GM18505 (cell line): ENCODE data around the gene LTB4R.

Experiments
- ATAC-seq: cut with Tn5 transposase; IDR thresholded peaks from one replicate; pipeline ENCODE4 v1.9.1; 2021; ENCODE audit not compliant: unreplicated experiment
- POLR2A ChIP-seq: IDR thresholded peaks from 4 replicates; pipeline ENCODE4 v1.6.1; 2011; ENCODE audit warnings: borderline replicate concordance; ENCODE audit not compliant: insufficient read depth, insufficient read length; ENCODE audit errors: extremely low read depth

LTB4R gene

GRCh38 chr14:24364841-24365240, 53.5 kb downstream of the LTB4R start:
- TF ChIP-seq POLR2A, result no peak
- no peak for ATAC-seq

GRCh38 chr14:24365600-24366412, 54.5 kb downstream of the LTB4R start:
- no peak for ATAC-seq

DNA sequence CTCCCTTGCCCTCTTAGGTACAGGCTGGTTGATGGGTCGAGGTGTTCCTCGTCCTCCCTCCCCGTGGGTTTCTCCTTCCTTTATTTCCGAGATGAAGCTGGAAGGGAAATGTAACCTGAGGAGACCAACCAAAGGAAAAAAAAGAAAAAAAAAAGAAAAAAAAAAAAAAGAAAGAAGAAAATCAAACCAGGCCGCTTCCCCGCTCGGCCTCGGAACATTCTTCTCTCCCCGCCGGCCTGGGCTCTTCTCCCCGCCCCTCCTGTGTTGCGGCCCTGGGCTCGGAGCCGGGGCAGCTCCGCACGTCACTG, 55.1 kb downstream of the LTB4R start:
- TF ChIP-seq POLR2A, result no peak
- peak; percentile 44 for ATAC-seq

More at GRCh38 chr14:24365600-24366412, 54.5 kb downstream of the LTB4R start:
- TF ChIP-seq POLR2A, result no peak

GRCh38 chr14:24366721-24367513, 55.6 kb downstream of the LTB4R start:
- ATAC-seq, result peak; percentile 46
- TF ChIP-seq POLR2A, result no peak
